Stimulated activated naive B cell treated with anti-CD40 and anti-IgM and Interleukin-4, amounts not matched to agents 10 μg/mL and 1 μg/mL and 100 μg/mL, for 72 hours (primary cell): Measurements from ENCODE around the gene SZT2.
"Not testable (repeated sequence)": the region's sequence is repeated elsewhere in the genome, so short reads cannot be mapped to it uniquely, and the experiment has no call there.

Experiments used
- ATAC-seq, 2 donors: fragments of 150-1000 bp; cut with Tn5 transposase; replicated peaks; 2 replicates each; pipeline ENCODE4 v1.10.0; 2021; ENCODE audit warnings: moderate library complexity in 1 of 2
- DNase-seq: peaks from one replicate; pipeline ENCODE4 v3.0.0; 2021
- H3K27ac Mint-ChIP-seq: one replicate; pipeline ENCODE4 v1.8.0; 2022; ENCODE audit warnings: mild to moderate bottlenecking, mixed read lengths
- H3K27me3 Mint-ChIP-seq, 2 donors: one replicate each; pipeline ENCODE4 v1.8.0; 2022; ENCODE audit warnings: mixed read lengths in 2 of 2
- H3K36me3 Mint-ChIP-seq, 2 donors: one replicate each; pipeline ENCODE4 v1.8.0; 2022; ENCODE audit warnings: mixed read lengths in 2 of 2, mild to moderate bottlenecking in 1 of 2
- H3K4me1 Mint-ChIP-seq, 2 donors: one replicate each; pipeline ENCODE4 v1.8.0; 2022; ENCODE audit warnings: mixed read lengths in 2 of 2, mild to moderate bottlenecking in 1 of 2
- H3K4me3 Mint-ChIP-seq, 2 donors: one replicate each; pipeline ENCODE4 v1.8.0; 2022; ENCODE audit warnings: mild to moderate bottlenecking in 2 of 2, mixed read lengths in 2 of 2, moderate library complexity in 1 of 2
- H3K9me3 Mint-ChIP-seq, 2 donors: one replicate each; pipeline ENCODE4 v1.8.0; 2022; ENCODE audit warnings: mixed read lengths in 2 of 2, mild to moderate bottlenecking in 1 of 2

The SZT2 gene

GRCh38 chr1:43493661-43494450 is 104.2 kb downstream of the SZT2 start:
- Mint-ChIP-seq H3K4me3 (no peak overlapping the region), H3K36me3 (peaks cover 2 to 7% of the 10 kb centered on the region in 2 donors), H3K9me3 (peaks cover 10 to 18% of the 10 kb centered on the region in 2 donors), H3K27me3 (peaks cover 5 to 17% of the 10 kb centered on the region in 2 donors), H3K4me1 (no peaks in the 10 kb centered on the region), H3K27ac (no peak overlapping the region)
- no peak for DNase-seq
- ATAC-seq = no peak

- no peak overlapping the region for H3K4me3 Mint-ChIP-seq
- no peak overlapping the region for H3K27ac Mint-ChIP-seq
- H3K9me3 Mint-ChIP-seq = peaks cover 5 to 9% of the 10 kb centered on the region in 2 donors
- ATAC-seq (no peak), DNase-seq (no peak)
- peaks cover 0 to 2% of the 10 kb centered on the region in 2 donors for H3K36me3 Mint-ChIP-seq
- H3K27me3 Mint-ChIP-seq = peaks cover 13 to 29% of the 10 kb centered on the region in 2 donors
- H3K4me1 Mint-ChIP-seq = no peaks in the 10 kb centered on the region
These were observed 105.5 kb downstream of the SZT2 start for GRCh38 chr1:43495204-43495603.

DNA sequence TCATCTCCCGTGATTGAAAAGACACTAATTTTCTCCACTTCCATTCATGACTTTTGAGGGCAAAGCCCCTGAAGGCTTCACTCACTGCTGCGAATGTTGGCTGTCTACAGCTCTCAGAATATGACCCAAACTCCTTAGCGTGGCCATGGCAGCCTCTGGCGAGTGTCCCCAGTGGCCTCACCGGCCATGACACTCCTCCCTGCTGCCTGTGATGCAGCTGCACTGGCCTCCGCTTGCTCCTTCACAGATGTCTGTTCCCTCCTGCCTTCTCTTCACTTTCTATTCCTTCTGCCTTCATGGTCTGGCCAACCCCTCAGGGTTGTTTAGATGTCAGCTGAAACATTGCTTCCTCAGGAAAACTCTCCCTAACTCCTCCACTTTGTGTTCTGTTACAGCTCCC is 110.2 kb downstream of the SZT2 start:
- no peak for ATAC-seq
- Mint-ChIP-seq H3K4me3 (no peak overlapping the region), H3K27ac (no peak overlapping the region), H3K9me3 (no peaks in the 10 kb centered on the region), H3K36me3 (no peaks in the 10 kb centered on the region), H3K27me3 (peaks cover 20 to 25% of the 10 kb centered on the region in 2 donors), H3K4me1 (no peaks in the 10 kb centered on the region)
- DNase-seq = no peak

DNA sequence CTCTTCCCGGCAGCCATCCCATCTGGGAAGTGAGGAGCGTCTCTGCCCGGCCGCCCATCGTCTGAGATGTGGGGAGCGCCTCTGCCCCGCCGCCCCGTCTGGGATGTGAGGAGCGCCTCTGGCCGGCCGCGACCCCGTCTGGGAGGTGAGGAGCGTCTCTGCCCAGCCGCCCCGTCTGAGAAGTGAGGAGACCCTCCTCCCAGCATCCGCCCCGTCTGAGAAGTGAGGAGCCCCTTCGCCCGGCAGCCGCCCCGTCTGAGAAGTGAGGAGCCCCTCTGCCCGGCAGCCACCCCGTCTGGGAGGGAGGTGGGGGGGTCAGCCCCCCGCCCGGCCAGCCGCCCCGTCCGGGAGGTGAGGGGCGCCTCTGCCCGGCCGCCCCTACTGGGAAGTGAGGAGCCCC is 112.1 kb downstream of the SZT2 start:
- H3K4me1 Mint-ChIP-seq, H3K27ac Mint-ChIP-seq, H3K4me3 Mint-ChIP-seq, ATAC-seq, H3K36me3 Mint-ChIP-seq, DNase-seq, H3K9me3 Mint-ChIP-seq: not testable (repeated sequence)
- peaks cover 22 to 37% of the 10 kb centered on the region in 2 donors for H3K27me3 Mint-ChIP-seq

DNA sequence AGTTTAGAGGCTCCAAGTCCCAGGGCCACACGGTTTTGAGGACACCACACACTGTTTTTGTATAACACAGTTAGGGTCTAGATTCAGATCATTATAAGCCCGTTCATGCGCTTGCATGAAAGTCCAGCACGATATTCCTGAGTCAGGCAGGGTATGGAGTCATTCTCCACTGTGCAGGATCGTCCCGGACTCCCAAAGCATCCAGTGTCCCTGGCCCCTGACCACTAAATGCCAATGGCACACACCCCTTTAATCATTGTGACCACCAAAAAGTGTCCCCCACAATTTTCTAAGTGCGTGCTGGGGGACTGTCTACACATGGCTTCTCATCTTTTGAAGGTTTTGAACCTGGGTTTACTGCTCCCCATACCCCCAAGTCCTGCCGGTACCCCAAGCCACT is 113.8 kb downstream of the SZT2 start:
- Mint-ChIP-seq H3K4me3 (no peak overlapping the region), H3K27ac (no peak overlapping the region), H3K4me1 (peaks cover 0 to 2% of the 10 kb centered on the region in 2 donors), H3K27me3 (peaks cover 34 to 48% of the 10 kb centered on the region in 2 donors), H3K36me3 (no peaks in the 10 kb centered on the region), H3K9me3 (no peaks in the 10 kb centered on the region)
- ATAC-seq = no peak
- no peak for DNase-seq
